Stimulated activated CD4-positive, alpha-beta T cell treated with anti-CD3 and anti-CD28 coated beads, Interleukin-2, amount 100 ng/mL, for 4 hours (primary cell): Measurements from ENCODE around the gene GADD45GIP1.
"Not testable (repeated sequence)": the region's sequence is repeated elsewhere in the genome, so short reads cannot be mapped to it uniquely, and the experiment has no call there.

Experiments
- DNase-seq: peaks from one replicate; pipeline ENCODE4 v3.0.0-alpha.2; 2020; ENCODE audit warnings: low read depth

Gene GADD45GIP1

GRCh38 chr19:12939975-12940423 lies 17.0 kb downstream of the GADD45GIP1 start:
- no peak for DNase-seq

GRCh38 chr19:12938779-12939601 lies 18.0 kb downstream of the GADD45GIP1 start:
- DNase-seq: no peak

- peak; percentile 99 for DNase-seq
These were observed 18.9 kb downstream of the GADD45GIP1 start, which contains the start of gene CALR for GRCh38 chr19:12937927-12938778. Gene CALR (plus strand): TSS chr19:12938609. CDS start chr19:12938680, 71 bp downstream.

GRCh38 chr19:12937093-12937926 lies 19.7 kb downstream of the GADD45GIP1 start:
- no peak for DNase-seq

GRCh38 chr19:12936582-12936981 lies 20.4 kb downstream of the GADD45GIP1 start:
- no peak for DNase-seq

GRCh38 chr19:12935071-12935470 lies 22.0 kb downstream of the GADD45GIP1 start:
- DNase-seq: no peak

GRCh38 chr19:12933287-12934072 lies 23.5 kb downstream of the GADD45GIP1 start, which contains the start of gene FARSA:
Gene FARSA (minus strand): TSS chr19:12933711. CDS start chr19:12933696, 15 bp downstream.
- peak; percentile 86 for DNase-seq

- DNase-seq: no peak
These were observed 24.4 kb downstream of the GADD45GIP1 start for GRCh38 chr19:12932392-12933286.

GRCh38 chr19:12930002-12930645 lies 26.9 kb downstream of the GADD45GIP1 start:
- no peak for DNase-seq

GRCh38 chr19:12924621-12925310 lies 32.3 kb downstream of the GADD45GIP1 start:
- no peak for DNase-seq

- no peak for DNase-seq
These were observed 34.1 kb downstream of the GADD45GIP1 start for GRCh38 chr19:12922959-12923358.

GRCh38 chr19:12921047-12921446 lies 36.0 kb downstream of the GADD45GIP1 start:
- DNase-seq: no peak

- no peak for DNase-seq
These were observed 38.8 kb downstream of the GADD45GIP1 start for GRCh38 chr19:12918253-12918652.

GRCh38 chr19:12915860-12916259 lies 41.2 kb downstream of the GADD45GIP1 start:
- DNase-seq: not testable (repeated sequence)

- DNase-seq: no peak
These were observed 43.0 kb downstream of the GADD45GIP1 start for GRCh38 chr19:12913851-12914690.

- no peak for DNase-seq
These were observed 43.9 kb downstream of the GADD45GIP1 start for GRCh38 chr19:12913011-12913561.

- DNase-seq: no peak
These were observed 44.5 kb downstream of the GADD45GIP1 start for GRCh38 chr19:12912571-12912970.
